ENCODE data around the gene B9D1.

Gene B9D1

GRCh38 chr17:19332371-19333131, 30.0 kb downstream of the B9D1 start:
- Mint-ChIP-seq H3K4me3 (no peak overlapping the region), H3K4me1 (ENCODE audit: low read depth) (no peaks in the 10 kb centered on the region), H3K9me3 (ENCODE audit: low read depth) (no peaks in the 10 kb centered on the region), H3K27ac (no peak overlapping the region), H3K36me3 (peaks cover 2% of the 10 kb centered on the region), H3K27me3 (peaks cover 5% of the 10 kb centered on the region)

DNA sequence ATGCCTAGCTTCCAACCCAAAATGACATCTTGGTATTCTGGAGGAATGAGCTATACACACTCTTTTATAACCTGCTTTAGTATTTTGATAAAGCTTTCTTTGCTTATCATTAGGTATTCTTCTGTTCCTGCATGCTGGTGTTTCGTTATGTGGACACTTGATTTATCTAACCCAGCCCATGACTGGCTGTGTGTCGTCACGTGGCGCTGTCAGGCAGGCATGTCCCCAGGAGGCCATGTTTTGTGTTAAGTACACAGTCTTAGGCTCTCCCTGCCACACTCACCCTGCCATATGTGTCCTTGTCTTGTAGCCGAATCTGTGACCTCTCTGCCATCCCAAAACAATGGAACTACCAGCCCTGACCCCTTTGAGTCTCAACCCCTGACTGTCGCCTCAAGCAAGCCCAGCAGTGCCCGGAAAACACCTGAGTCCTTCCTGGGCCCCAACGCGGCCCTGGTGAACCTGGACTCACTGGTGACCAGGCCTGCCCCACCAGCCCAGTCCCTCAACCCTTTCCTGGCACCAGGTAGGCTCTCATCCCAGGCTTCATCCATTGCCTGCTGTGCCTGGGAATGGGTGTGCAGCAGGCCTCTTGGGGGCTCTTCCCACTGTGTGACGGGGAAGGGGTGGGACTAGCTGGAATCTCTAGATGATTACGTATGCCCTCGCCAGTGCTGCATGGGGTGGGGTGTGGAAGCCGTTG, 30.8 kb downstream of the B9D1 start:
- Mint-ChIP-seq H3K27me3 (no peaks in the 10 kb centered on the region), H3K9me3 (ENCODE audit: low read depth) (no peaks in the 10 kb centered on the region), H3K27ac (no peak overlapping the region)

GRCh38 chr17:19331134-19331533, 31.4 kb downstream of the B9D1 start:
- Mint-ChIP-seq H3K27me3 (no peaks in the 10 kb centered on the region), H3K4me1 (ENCODE audit: low read depth) (no peaks in the 10 kb centered on the region), H3K27ac (no peak overlapping the region), H3K4me3 (no peak overlapping the region), H3K9me3 (ENCODE audit: low read depth) (no peaks in the 10 kb centered on the region), H3K36me3 (peaks cover 2% of the 10 kb centered on the region)

More for the DNA sequence above, 30.8 kb downstream of the B9D1 start:
- Mint-ChIP-seq H3K4me3 (no peak overlapping the region), H3K4me1 (ENCODE audit: low read depth) (no peaks in the 10 kb centered on the region), H3K36me3 (peaks cover 2% of the 10 kb centered on the region)

GRCh38 chr17:19330271-19330670, 32.3 kb downstream of the B9D1 start:
- no peak overlapping the region for H3K4me3 Mint-ChIP-seq
- H3K27me3 Mint-ChIP-seq, result peaks cover 1% of the 10 kb centered on the region
- H3K9me3 Mint-ChIP-seq (ENCODE audit: low read depth), result peaks cover 8% of the 10 kb centered on the region
- H3K4me1 Mint-ChIP-seq (ENCODE audit: low read depth), result no peaks in the 10 kb centered on the region
- H3K27ac Mint-ChIP-seq, result no peak overlapping the region
- H3K36me3 Mint-ChIP-seq, result peaks cover 5% of the 10 kb centered on the region

- Mint-ChIP-seq H3K4me1 (ENCODE audit: low read depth) (no peaks in the 10 kb centered on the region), H3K27ac (no peak overlapping the region), H3K36me3 (peaks cover 5% of the 10 kb centered on the region), H3K9me3 (ENCODE audit: low read depth) (peaks cover 12% of the 10 kb centered on the region), H3K27me3 (peaks cover 1% of the 10 kb centered on the region), H3K4me3 (no peak overlapping the region)
Measured at GRCh38 chr17:19329839-19330238, 32.7 kb downstream of the B9D1 start.

- peaks cover 12% of the 10 kb centered on the region for H3K9me3 Mint-ChIP-seq (ENCODE audit: low read depth)
- no peak overlapping the region for H3K27ac Mint-ChIP-seq
- H3K4me3 Mint-ChIP-seq, result no peak overlapping the region
- no peaks in the 10 kb centered on the region for H3K4me1 Mint-ChIP-seq (ENCODE audit: low read depth)
- H3K27me3 Mint-ChIP-seq, result peaks cover 1% of the 10 kb centered on the region
- peaks cover 5% of the 10 kb centered on the region for H3K36me3 Mint-ChIP-seq
Measured at GRCh38 chr17:19329136-19329535, 33.4 kb downstream of the B9D1 start.

DNA sequence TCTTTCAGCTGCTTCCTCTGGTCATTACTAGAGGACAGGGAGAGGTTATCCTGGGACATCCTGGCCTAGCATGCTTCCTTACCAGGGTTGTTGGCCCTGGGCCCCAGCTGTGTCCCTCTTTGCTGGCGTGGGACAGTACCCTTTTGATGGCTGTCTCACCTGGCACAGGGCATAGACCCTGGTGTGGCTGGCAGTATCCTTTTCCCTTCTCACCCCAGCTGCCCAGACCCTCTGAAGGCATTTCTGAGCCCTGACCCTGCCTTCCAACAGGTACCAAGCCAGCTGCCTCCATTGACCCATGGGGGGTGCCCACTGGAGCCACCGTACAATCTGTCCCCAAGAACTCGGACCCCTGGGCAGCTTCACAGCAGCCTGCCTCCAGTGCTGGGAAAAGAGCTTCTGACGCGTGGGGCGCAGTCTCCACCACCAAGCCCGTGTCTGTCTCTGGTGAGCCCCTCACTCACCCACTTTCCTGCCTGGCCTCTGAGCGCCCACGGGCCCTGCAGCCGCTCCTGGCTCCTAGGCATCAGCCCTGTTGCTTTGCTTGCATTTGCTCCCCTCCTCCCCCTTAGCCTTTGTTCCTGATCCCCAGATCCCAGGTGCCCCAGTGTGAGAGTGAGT, 34.0 kb downstream of the B9D1 start:
- H3K27ac Mint-ChIP-seq, result no peak overlapping the region
- H3K4me1 Mint-ChIP-seq (ENCODE audit: low read depth), result no peaks in the 10 kb centered on the region
- peaks cover 12% of the 10 kb centered on the region for H3K9me3 Mint-ChIP-seq (ENCODE audit: low read depth)
- peaks cover 1% of the 10 kb centered on the region for H3K27me3 Mint-ChIP-seq
- H3K36me3 Mint-ChIP-seq, result peaks cover 5% of the 10 kb centered on the region
- no peak overlapping the region for H3K4me3 Mint-ChIP-seq

DNA sequence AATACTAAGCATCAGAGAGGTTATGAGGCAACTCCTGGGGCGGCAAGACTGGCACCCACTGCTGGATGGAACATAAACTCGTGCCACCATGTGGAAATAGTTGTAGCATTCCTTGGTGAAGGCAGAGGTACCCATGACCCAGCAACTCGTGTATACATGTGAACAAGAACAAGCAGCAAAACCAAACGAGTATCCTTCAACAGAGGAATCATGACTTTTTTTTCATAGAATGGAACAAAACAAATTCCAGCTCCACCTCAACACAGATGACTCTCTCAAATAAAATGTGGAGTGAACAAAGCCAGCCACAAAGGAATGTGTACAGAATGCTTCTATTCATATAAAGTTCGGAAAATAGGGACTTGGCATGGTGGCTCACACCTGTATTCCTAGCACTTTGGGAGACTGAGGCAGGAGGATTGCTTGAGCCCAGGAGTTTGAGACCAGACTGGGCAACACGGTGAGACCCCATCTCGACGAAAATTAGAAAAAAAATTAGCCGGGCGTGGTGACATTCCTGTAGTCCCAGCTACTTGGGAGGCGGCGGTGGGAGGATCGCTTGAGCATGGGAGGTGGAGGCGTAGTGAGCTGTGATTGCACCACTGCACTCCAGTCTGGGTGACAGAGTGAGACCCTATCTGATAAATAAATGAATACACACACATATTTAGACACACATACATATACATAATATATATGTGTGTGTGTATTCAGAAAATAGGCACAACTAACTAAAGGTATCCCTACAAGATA, 35.3 kb downstream of the B9D1 start:
- no peaks in the 10 kb centered on the region for H3K4me1 Mint-ChIP-seq (ENCODE audit: low read depth)
- peaks cover 1% of the 10 kb centered on the region for H3K27me3 Mint-ChIP-seq
- H3K4me3 Mint-ChIP-seq, result no peak overlapping the region
- H3K36me3 Mint-ChIP-seq, result peaks cover 5% of the 10 kb centered on the region
- no peak overlapping the region for H3K27ac Mint-ChIP-seq
- peaks cover 12% of the 10 kb centered on the region for H3K9me3 Mint-ChIP-seq (ENCODE audit: low read depth)

DNA sequence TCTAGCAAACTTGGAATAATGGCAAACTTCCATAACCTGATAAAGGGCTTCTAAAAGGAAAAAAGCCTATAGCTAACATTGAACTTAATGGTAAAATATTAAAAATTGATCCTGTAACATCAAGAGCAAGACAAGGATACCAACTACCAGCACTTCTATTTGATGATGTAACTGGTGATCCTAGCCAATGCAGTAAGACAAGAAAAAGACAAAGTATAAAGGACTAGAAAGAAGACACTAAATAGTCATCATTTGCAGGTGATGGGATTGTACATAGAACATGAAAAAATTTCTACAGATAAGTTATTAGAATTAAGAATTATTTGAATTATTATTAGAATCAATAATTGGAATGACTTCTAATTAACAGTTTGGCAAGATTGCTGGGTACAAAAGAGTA, 37.0 kb downstream of the B9D1 start:
- Mint-ChIP-seq H3K27ac (no peak overlapping the region), H3K4me1 (ENCODE audit: low read depth) (no peaks in the 10 kb centered on the region), H3K27me3 (peaks cover 1% of the 10 kb centered on the region), H3K4me3 (no peak overlapping the region), H3K9me3 (ENCODE audit: low read depth) (peaks cover 12% of the 10 kb centered on the region), H3K36me3 (peaks cover 5% of the 10 kb centered on the region)

- Mint-ChIP-seq H3K27me3 (peaks cover 1% of the 10 kb centered on the region), H3K36me3 (peaks cover 5% of the 10 kb centered on the region), H3K9me3 (ENCODE audit: low read depth) (peaks cover 12% of the 10 kb centered on the region), H3K27ac (no peak overlapping the region), H3K4me3 (no peak overlapping the region), H3K4me1 (ENCODE audit: low read depth) (no peaks in the 10 kb centered on the region)
Measured at GRCh38 chr17:19322861-19323260, 39.7 kb downstream of the B9D1 start.

GRCh38 chr17:19322129-19322505, 40.4 kb downstream of the B9D1 start:
- Mint-ChIP-seq H3K4me3 (no peak overlapping the region), H3K9me3 (ENCODE audit: low read depth) (peaks cover 12% of the 10 kb centered on the region), H3K36me3 (peaks cover 5% of the 10 kb centered on the region), H3K4me1 (ENCODE audit: low read depth) (no peaks in the 10 kb centered on the region), H3K27me3 (peaks cover 1% of the 10 kb centered on the region), H3K27ac (no peak overlapping the region)

GRCh38 chr17:19321481-19322128, 40.9 kb downstream of the B9D1 start:
- H3K4me3 Mint-ChIP-seq, result no peak overlapping the region
- no peaks in the 10 kb centered on the region for H3K4me1 Mint-ChIP-seq (ENCODE audit: low read depth)
- H3K27me3 Mint-ChIP-seq, result peaks cover 3% of the 10 kb centered on the region
- no peak overlapping the region for H3K27ac Mint-ChIP-seq
- peaks cover 12% of the 10 kb centered on the region for H3K9me3 Mint-ChIP-seq (ENCODE audit: low read depth)
- H3K36me3 Mint-ChIP-seq, result peaks cover 5% of the 10 kb centered on the region

DNA sequence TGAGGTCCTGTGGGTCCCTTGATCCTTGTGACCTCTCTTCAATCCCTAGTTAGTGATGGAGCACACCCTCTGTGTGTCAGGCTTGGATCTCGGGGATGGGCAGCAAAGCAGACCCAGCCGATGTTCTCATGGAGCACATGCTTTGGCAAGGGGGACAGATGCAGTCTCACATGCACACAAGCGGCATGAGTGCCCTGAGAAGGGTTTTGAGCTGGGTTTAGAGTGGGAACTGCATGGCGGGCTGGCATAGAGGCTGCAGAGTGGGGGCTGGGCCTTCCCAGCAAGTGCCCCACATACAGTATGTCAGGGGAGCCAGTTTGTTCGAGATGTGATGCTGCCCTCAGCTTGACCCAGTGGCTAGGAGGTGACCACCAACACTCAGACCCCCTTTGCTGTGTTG, 41.6 kb downstream of the B9D1 start:
- H3K27me3 Mint-ChIP-seq, result peaks cover 3% of the 10 kb centered on the region
- no peak overlapping the region for H3K4me3 Mint-ChIP-seq
- peaks cover 2% of the 10 kb centered on the region for H3K36me3 Mint-ChIP-seq
- H3K27ac Mint-ChIP-seq, result no peak overlapping the region
- H3K4me1 Mint-ChIP-seq (ENCODE audit: low read depth), result no peaks in the 10 kb centered on the region
- peaks cover 10% of the 10 kb centered on the region for H3K9me3 Mint-ChIP-seq (ENCODE audit: low read depth)

- H3K9me3 Mint-ChIP-seq (ENCODE audit: low read depth), result peaks cover under 1% of the 10 kb centered on the region
- H3K27me3 Mint-ChIP-seq, result peaks cover 2% of the 10 kb centered on the region
- no peaks in the 10 kb centered on the region for H3K36me3 Mint-ChIP-seq
- no peak overlapping the region for H3K27ac Mint-ChIP-seq
- no peaks in the 10 kb centered on the region for H3K4me1 Mint-ChIP-seq (ENCODE audit: low read depth)
- no peak overlapping the region for H3K4me3 Mint-ChIP-seq
Measured at GRCh38 chr17:19319771-19320505, 42.6 kb downstream of the B9D1 start.

All from activated naive CD8-positive, alpha-beta T cell (primary cell).